HCT116 (cell line): ENCODE measurements around the gene LMOD3. TPM values are rescaled to one million over a fixed set of nuclear protein-coding genes. Genes with fewer than 3 reads are reported as not detected.

Experiments
- ATAC-seq: fragments of 200-7000 bp; cut with Tn5 transposase; 2 replicates; pipeline ENCODE4 v1.9.1; 2020; ENCODE audit warnings: mild to moderate bottlenecking, moderate library complexity
- BruUV-seq: library from RNA; stranded (reverse); fragments of 400-500 nt; replicated peaks from 2 replicates; lab custom pipeline; 2021; lab: Mats Ljungman, UMichigan
- CTCF ChIA-PET: fragments of 300-600 bp; sonication (Branson Sonifier 250); formaldehyde crosslinking; loops from one replicate; lab custom pipeline; 2021; ENCODE audit warnings: antibody characterized with exemption; lab: Charles Lee
- POLR2A ChIA-PET: fragments of 300-600, 350-600 bp; sonication (Branson Sonifier 250); formaldehyde crosslinking; loops from one replicate; lab custom pipeline; 2021; ENCODE audit warnings: antibody characterized with exemption; lab: Charles Lee
- RAD21 ChIA-PET, 2 experiments: fragments of 300-600 bp; sonication (Branson Sonifier 250); formaldehyde crosslinking; loops; one replicate each; lab custom pipeline; 2023; ENCODE audit warnings: low total read pairs in 2 of 2; ENCODE audit not compliant: uncharacterized antibody in 2 of 2, unreplicated experiment in 2 of 2, low non-redundant PET in 1 of 2; lab: Charles Lee
- DNase-seq: peaks from one replicate; pipeline ENCODE4 v3.0.0-alpha.2; 2010; ENCODE audit warnings: low read depth, low spot score
- H2AFZ ChIP-seq: fragments of 200-600 bp; shearing (Covaris generic), sonication (generic); 2 replicates; pipeline ENCODE4 v1.6.1; 2017; ENCODE audit warnings: low read depth, mixed run types, mixed read lengths, antibody characterized with exemption, low read length; ENCODE audit not compliant: poor library complexity, severe bottlenecking
- H3K27ac ChIP-seq: 2 replicates; pipeline ENCODE4 v1.5.1; 2012; ENCODE audit warnings: low read depth, low read length
- H3K27me3 ChIP-seq: fragments of 200-600 bp; sonication (generic); 2 replicates; pipeline ENCODE4 v1.6.1; 2016; ENCODE audit warnings: mixed run types, low read length, mixed read lengths; ENCODE audit not compliant: insufficient read depth
- H3K36me3 ChIP-seq, 2 experiments: fragments of 200-500 bp in 1 of 2; fragments of 200-600 bp in 1 of 2; sonication (Bioruptor generic) in 1 of 2; sonication (generic) in 1 of 2; 2 replicates each; pipeline versions ENCODE4 v1.5.1 to v1.6.1; 2014 to 2016; ENCODE audit warnings: low read length in 2 of 2, inconsistent platforms in 1 of 2, mixed read lengths in 1 of 2, mixed run types in 1 of 2; ENCODE audit not compliant: insufficient read depth in 2 of 2, control insufficient read depth in 1 of 2
- H3K4me1 ChIP-seq, 2 experiments: fragments of 200-600 bp in 1 of 2; sonication (generic) in 1 of 2; 2 replicates each; pipeline versions ENCODE4 v1.5.1 to v1.6.1; 2012 to 2017; ENCODE audit warnings: low read length in 2 of 2, inconsistent platforms in 1 of 2, mild to moderate bottlenecking in 1 of 2, mixed read lengths in 1 of 2, mixed run types in 1 of 2, moderate library complexity in 1 of 2; ENCODE audit not compliant: insufficient read depth in 2 of 2, control insufficient read depth in 1 of 2
- H3K4me2 ChIP-seq: fragments of 200-600 bp; sonication (generic); 2 replicates; pipeline ENCODE4 v1.6.1; 2017; ENCODE audit warnings: mixed run types, low read length, mixed read lengths
- H3K4me3 ChIP-seq, 2 experiments: fragments of 200-600 bp in 1 of 2; sonication (generic) in 1 of 2; replicated peaks in 1 of 2; 2 replicates each; pipeline ENCODE4 v1.5.1; 2011 to 2016; ENCODE audit warnings: low read length in 2 of 2, control low read depth in 1 of 2, low read depth in 1 of 2, mild to moderate bottlenecking in 1 of 2, mixed read lengths in 1 of 2, mixed run types in 1 of 2
- H3K79me2 ChIP-seq: fragments of 200-600 bp; sonication (generic); 2 replicates; pipeline ENCODE4 v1.6.1; 2017; ENCODE audit warnings: mild to moderate bottlenecking, mixed run types, low read length, moderate library complexity, mixed read lengths; ENCODE audit not compliant: insufficient read depth
- H3K9ac ChIP-seq: fragments of 200-600 bp; sonication (generic); 2 replicates; pipeline ENCODE4 v1.6.1; 2016; ENCODE audit warnings: low read length, mixed read lengths
- H3K9me2 ChIP-seq: fragments of 200-600 bp; sonication (generic), shearing (Covaris generic); 2 replicates; pipeline ENCODE4 v1.6.1; 2017; ENCODE audit warnings: mixed run types, mild to moderate bottlenecking, moderate library complexity; ENCODE audit not compliant: insufficient read depth
- H3K9me3 ChIP-seq, 2 experiments: fragments of 200-500 bp in 1 of 2; fragments of 200-600 bp in 1 of 2; sonication (Bioruptor generic) in 1 of 2; sonication (generic) in 1 of 2; 2 replicates each; pipeline ENCODE4 v1.6.1; 2014 to 2017; ENCODE audit warnings: low read length in 2 of 2, mixed read lengths in 2 of 2, inconsistent platforms in 1 of 2, low read depth in 1 of 2, mild to moderate bottlenecking in 1 of 2, mixed run types in 1 of 2, moderate library complexity in 1 of 2; ENCODE audit not compliant: control insufficient read depth in 1 of 2, insufficient read depth in 1 of 2
- H4K20me1 ChIP-seq: fragments of 200-600 bp; sonication (generic), shearing (Covaris generic); 2 replicates; pipeline ENCODE4 v1.6.1; 2017; ENCODE audit warnings: mixed run types, mild to moderate bottlenecking, moderate library complexity; ENCODE audit not compliant: insufficient read depth
- CBX3 ChIP-seq: IDR thresholded peaks from 2 replicates; pipeline ENCODE4 v1.6.1; 2012; ENCODE audit warnings: low read depth
- CEBPB ChIP-seq: IDR thresholded peaks from 2 replicates; pipeline ENCODE4 v1.6.1; 2012; ENCODE audit warnings: low read depth
- EGR1 ChIP-seq: IDR thresholded peaks from 2 replicates; pipeline ENCODE4 v1.6.1; 2012; ENCODE audit warnings: low read depth
- ELF1 ChIP-seq: IDR thresholded peaks from 2 replicates; pipeline ENCODE4 v1.6.1; 2012; ENCODE audit warnings: low read depth, borderline replicate concordance
- EZH2 ChIP-seq: fragments of 200-600 bp; sonication (generic); IDR thresholded peaks from 2 replicates; pipeline ENCODE4 v1.6.1; 2017; ENCODE audit warnings: antibody characterized with exemption, mixed run types
- FOSL1 ChIP-seq: IDR thresholded peaks from 2 replicates; pipeline ENCODE4 v1.6.1; 2012; ENCODE audit warnings: low read depth
- JUND ChIP-seq: IDR thresholded peaks from 2 replicates; pipeline ENCODE4 v1.6.1; 2012
- POLR2A ChIP-seq: IDR thresholded peaks from 2 replicates; pipeline ENCODE4 v1.7.0; 2011; ENCODE audit warnings: borderline replicate concordance; ENCODE audit not compliant: insufficient read depth, insufficient read length; ENCODE audit errors: extremely low read depth
- POLR2AphosphoS5 ChIP-seq: IDR thresholded peaks from 2 replicates; pipeline ENCODE4 v1.6.1; 2011; ENCODE audit warnings: mild to moderate bottlenecking, low read depth, low read length, moderate library complexity
- RAD21 ChIP-seq: IDR thresholded peaks from 2 replicates; pipeline ENCODE4 v1.6.1; 2012; ENCODE audit warnings: low read depth, mild to moderate bottlenecking
- SIN3A ChIP-seq: IDR thresholded peaks from 2 replicates; pipeline ENCODE4 v1.6.1; 2012; ENCODE audit warnings: low read depth
- SP1 ChIP-seq: IDR thresholded peaks from 2 replicates; pipeline ENCODE4 v1.6.1; 2012; ENCODE audit warnings: low read depth
- SRF ChIP-seq: IDR thresholded peaks from 2 replicates; pipeline ENCODE4 v1.6.1; 2012; ENCODE audit warnings: low read depth
- TCF7L2 ChIP-seq: IDR thresholded peaks from 2 replicates; pipeline ENCODE4 v1.7.0; 2011; ENCODE audit warnings: borderline replicate concordance, inconsistent platforms; ENCODE audit not compliant: insufficient read depth, insufficient read length; ENCODE audit errors: extremely low read depth
- ZFX ChIP-seq: fragments of 450-650 bp; IDR thresholded peaks from 2 replicates; pipeline ENCODE4 v1.6.1; 2017
- ZNF274 ChIP-seq: fragments of 200-500 bp; sonication (Bioruptor generic); IDR thresholded peaks from 2 replicates; pipeline ENCODE4 v1.6.1; 2014; ENCODE audit warnings: mild to moderate bottlenecking, low read depth, low read length, inconsistent platforms
- intact Hi-C: fragments of 100-400 bp; cut with micrococcal nuclease; formaldehyde crosslinking; loops from 2 replicates; pipeline ENCODE4 v1.10.0; 2022
- total RNA-seq: library from RNA; stranded (reverse); gene quantifications from one replicate; pipeline ENCODE4 v1.2.1, GENCODE V29; 2021; ENCODE audit not compliant: unreplicated experiment
- TF ChIP-seq, protein P1 (sequence below): IDR thresholded peaks from 2 replicates; pipeline ENCODE4 v1.6.1; 2011; ENCODE audit warnings: mild to moderate bottlenecking, low read length, moderate library complexity; ENCODE audit not compliant: insufficient replicate concordance; ENCODE audit errors: extremely low read depth
- TF ChIP-seq, protein P2 (sequence below): IDR thresholded peaks from 2 replicates; pipeline ENCODE4 v1.6.1; 2012
- TF ChIP-seq, protein P3 (sequence below): IDR thresholded peaks from 2 replicates; pipeline ENCODE4 v1.6.1; 2012; ENCODE audit warnings: low read depth
- TF ChIP-seq, protein P4 (sequence below): IDR thresholded peaks from 2 replicates; pipeline ENCODE4 v1.6.1; 2012

Gene LMOD3
- total RNA-seq, 1 experiment from 2014 or later: not detected

DNA sequence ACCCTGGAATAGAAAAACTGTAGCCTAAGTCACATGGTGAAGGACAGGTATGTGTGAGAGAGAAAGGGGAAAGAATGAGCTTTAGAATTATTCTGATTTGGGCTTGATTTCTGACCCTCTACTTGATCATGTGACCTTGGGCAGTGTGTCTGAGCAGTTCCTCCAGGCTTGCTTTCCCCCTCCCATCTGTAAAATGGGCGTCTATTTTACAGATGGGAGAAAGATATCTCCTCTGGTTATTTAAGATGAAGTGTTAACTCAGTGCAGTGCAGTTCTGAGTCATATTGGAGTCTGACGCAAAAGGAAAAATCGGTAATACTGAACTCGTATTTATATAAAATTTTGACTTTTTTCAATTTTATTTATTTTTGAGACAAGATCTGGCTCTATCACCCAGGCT is 38.1 kb upstream of the LMOD3 start:
- no peak for ATAC-seq
- no peak overlapping the region for H3K9ac ChIP-seq
- no peaks in the 10 kb centered on the region for H3K27me3 ChIP-seq
- DNase-seq: no peak
- no peaks in the 10 kb centered on the region for H3K9me3 ChIP-seq
- H4K20me1 ChIP-seq: no peaks in the 10 kb centered on the region
- no peak overlapping the region for H3K4me2 ChIP-seq
- H3K36me3 ChIP-seq: no peaks in the 10 kb centered on the region
- no TSS peak for BruUV-seq
- ChIA-PET CTCF (interaction anchor here (0.6 to 4.9 kb wide), 6 partner anchors 40 to 280 kb away, joined by 3 to 63 read pairs (median 16); no protein-coding TSS in a partner anchor), RAD21 (interaction anchor here in 1 of 2 experiments (1.1 to 1.5 kb wide), 2 partner anchors 39 to 41 kb away, joined by 3 read pairs; no protein-coding TSS in a partner anchor), POLR2A (no interaction called here)
- TF ChIP-seq, protein P1, sequence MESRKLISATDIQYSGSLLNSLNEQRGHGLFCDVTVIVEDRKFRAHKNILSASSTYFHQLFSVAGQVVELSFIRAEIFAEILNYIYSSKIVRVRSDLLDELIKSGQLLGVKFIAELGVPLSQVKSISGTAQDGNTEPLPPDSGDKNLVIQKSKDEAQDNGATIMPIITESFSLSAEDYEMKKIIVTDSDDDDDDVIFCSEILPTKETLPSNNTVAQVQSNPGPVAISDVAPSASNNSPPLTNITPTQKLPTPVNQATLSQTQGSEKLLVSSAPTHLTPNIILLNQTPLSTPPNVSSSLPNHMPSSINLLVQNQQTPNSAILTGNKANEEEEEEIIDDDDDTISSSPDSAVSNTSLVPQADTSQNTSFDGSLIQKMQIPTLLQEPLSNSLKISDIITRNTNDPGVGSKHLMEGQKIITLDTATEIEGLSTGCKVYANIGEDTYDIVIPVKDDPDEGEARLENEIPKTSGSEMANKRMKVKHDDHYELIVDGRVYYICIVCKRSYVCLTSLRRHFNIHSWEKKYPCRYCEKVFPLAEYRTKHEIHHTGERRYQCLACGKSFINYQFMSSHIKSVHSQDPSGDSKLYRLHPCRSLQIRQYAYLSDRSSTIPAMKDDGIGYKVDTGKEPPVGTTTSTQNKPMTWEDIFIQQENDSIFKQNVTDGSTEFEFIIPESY: no peak
- no peak for TF ChIP-seq JUND
- no peak for TF ChIP-seq SRF
- TF ChIP-seq ELF1: no peak
- no peak for TF ChIP-seq POLR2A
- TF ChIP-seq, protein P2, sequence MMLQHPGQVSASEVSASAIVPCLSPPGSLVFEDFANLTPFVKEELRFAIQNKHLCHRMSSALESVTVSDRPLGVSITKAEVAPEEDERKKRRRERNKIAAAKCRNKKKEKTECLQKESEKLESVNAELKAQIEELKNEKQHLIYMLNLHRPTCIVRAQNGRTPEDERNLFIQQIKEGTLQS: no peak
- no peak for TF ChIP-seq TCF7L2
- no peak for TF ChIP-seq RAD21
- TF ChIP-seq SIN3A: no peak
- no peak for TF ChIP-seq CEBPB
- TF ChIP-seq EZH2: no peak
- TF ChIP-seq FOSL1: no peak
- TF ChIP-seq ZNF274: no peak
- no peak for TF ChIP-seq SP1
- TF ChIP-seq, protein P3, sequence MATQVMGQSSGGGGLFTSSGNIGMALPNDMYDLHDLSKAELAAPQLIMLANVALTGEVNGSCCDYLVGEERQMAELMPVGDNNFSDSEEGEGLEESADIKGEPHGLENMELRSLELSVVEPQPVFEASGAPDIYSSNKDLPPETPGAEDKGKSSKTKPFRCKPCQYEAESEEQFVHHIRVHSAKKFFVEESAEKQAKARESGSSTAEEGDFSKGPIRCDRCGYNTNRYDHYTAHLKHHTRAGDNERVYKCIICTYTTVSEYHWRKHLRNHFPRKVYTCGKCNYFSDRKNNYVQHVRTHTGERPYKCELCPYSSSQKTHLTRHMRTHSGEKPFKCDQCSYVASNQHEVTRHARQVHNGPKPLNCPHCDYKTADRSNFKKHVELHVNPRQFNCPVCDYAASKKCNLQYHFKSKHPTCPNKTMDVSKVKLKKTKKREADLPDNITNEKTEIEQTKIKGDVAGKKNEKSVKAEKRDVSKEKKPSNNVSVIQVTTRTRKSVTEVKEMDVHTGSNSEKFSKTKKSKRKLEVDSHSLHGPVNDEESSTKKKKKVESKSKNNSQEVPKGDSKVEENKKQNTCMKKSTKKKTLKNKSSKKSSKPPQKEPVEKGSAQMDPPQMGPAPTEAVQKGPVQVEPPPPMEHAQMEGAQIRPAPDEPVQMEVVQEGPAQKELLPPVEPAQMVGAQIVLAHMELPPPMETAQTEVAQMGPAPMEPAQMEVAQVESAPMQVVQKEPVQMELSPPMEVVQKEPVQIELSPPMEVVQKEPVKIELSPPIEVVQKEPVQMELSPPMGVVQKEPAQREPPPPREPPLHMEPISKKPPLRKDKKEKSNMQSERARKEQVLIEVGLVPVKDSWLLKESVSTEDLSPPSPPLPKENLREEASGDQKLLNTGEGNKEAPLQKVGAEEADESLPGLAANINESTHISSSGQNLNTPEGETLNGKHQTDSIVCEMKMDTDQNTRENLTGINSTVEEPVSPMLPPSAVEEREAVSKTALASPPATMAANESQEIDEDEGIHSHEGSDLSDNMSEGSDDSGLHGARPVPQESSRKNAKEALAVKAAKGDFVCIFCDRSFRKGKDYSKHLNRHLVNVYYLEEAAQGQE: no peak
- no peak for TF ChIP-seq POLR2AphosphoS5
- TF ChIP-seq, protein P4, sequence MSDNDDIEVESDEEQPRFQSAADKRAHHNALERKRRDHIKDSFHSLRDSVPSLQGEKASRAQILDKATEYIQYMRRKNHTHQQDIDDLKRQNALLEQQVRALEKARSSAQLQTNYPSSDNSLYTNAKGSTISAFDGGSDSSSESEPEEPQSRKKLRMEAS: no peak
- no peak for TF ChIP-seq EGR1
- TF ChIP-seq ZFX: no peak
- no peak for TF ChIP-seq CBX3
- no peak overlapping the region for H3K27ac ChIP-seq
- H3K4me1 ChIP-seq: no peaks in the 10 kb centered on the region
- no peak overlapping the region for H2AFZ ChIP-seq
- no peaks in the 10 kb centered on the region for H3K79me2 ChIP-seq
- intact Hi-C loops: no loop called here
- no peak overlapping the region for H3K4me3 ChIP-seq
- H3K9me2 ChIP-seq: no peaks in the 10 kb centered on the region
